Parathyroid adenoma (tissue), 2 donors: ENCODE data around the gene LAMC3.

Experiments
- H2AFZ ChIP-seq: fragments of 300-600 bp; sonication (generic); one replicate; pipeline ENCODE4 v1.7.0; 2017; ENCODE audit warnings: antibody characterized with exemption, mild to moderate bottlenecking
- H3K27ac ChIP-seq: fragments of 300-600 bp; sonication (generic); one replicate; pipeline ENCODE4 v1.7.0; 2017
- H3K27me3 ChIP-seq: fragments of 300-600 bp; sonication (generic); one replicate; pipeline ENCODE4 v1.7.0; 2017; ENCODE audit warnings: low read length; ENCODE audit not compliant: control insufficient read depth, insufficient read depth
- H3K36me3 ChIP-seq: fragments of 300-600 bp; sonication (generic); one replicate; pipeline ENCODE4 v1.7.0; 2017; ENCODE audit warnings: low read length; ENCODE audit not compliant: control insufficient read depth, insufficient read depth
- H3K4me1 ChIP-seq: fragments of 300-600 bp; sonication (generic); one replicate; pipeline ENCODE4 v1.7.0; 2017; ENCODE audit warnings: control low read depth
- H3K4me2 ChIP-seq: fragments of 300-600 bp; sonication (generic); one replicate; pipeline ENCODE4 v1.7.0; 2017; ENCODE audit warnings: low read length
- H3K4me3 ChIP-seq: fragments of 300-600 bp; sonication (generic); one replicate; pipeline ENCODE4 v1.7.0; 2017; ENCODE audit warnings: low read depth, low read length
- H3K79me2 ChIP-seq: fragments of 300-600 bp; sonication (generic); one replicate; pipeline ENCODE4 v1.7.0; 2017; ENCODE audit warnings: control low read depth
- H3K9ac ChIP-seq: fragments of 300-600 bp; sonication (generic); one replicate; pipeline ENCODE4 v1.7.0; 2017; ENCODE audit warnings: mild to moderate bottlenecking
- H3K9me3 ChIP-seq: fragments of 300-600 bp; sonication (generic); one replicate; pipeline ENCODE4 v1.7.0; 2017; ENCODE audit warnings: low read length; ENCODE audit not compliant: control insufficient read depth
- CTCF ChIP-seq: fragments of 300-600 bp; sonication (generic); IDR thresholded peaks from one replicate; pipeline ENCODE4 v1.7.0; 2017; ENCODE audit warnings: antibody characterized with exemption, mild to moderate bottlenecking
- donor health status: primary hyperparathyroidism.

Gene LAMC3

GRCh38 chr9:131051592-131052517 is 42.9 kb downstream of the LAMC3 start:
- no peak overlapping the region for H2AFZ ChIP-seq
- no peaks in the 10 kb centered on the region for H3K27me3 ChIP-seq
- no peaks in the 10 kb centered on the region for H3K36me3 ChIP-seq
- H3K9ac ChIP-seq = no peak overlapping the region
- no peaks in the 10 kb centered on the region for H3K79me2 ChIP-seq
- no peak overlapping the region for H3K4me2 ChIP-seq
- no peak overlapping the region for H3K27ac ChIP-seq
- no peaks in the 10 kb centered on the region for H3K4me1 ChIP-seq
- H3K9me3 ChIP-seq = no peaks in the 10 kb centered on the region
- no peak for TF ChIP-seq CTCF
- H3K4me3 ChIP-seq = no peak overlapping the region

- H3K9me3 ChIP-seq = no peaks in the 10 kb centered on the region
- no peaks in the 10 kb centered on the region for H3K27me3 ChIP-seq
- TF ChIP-seq CTCF = no peak
- H2AFZ ChIP-seq = no peak overlapping the region
- no peaks in the 10 kb centered on the region for H3K36me3 ChIP-seq
- H3K27ac ChIP-seq = no peak overlapping the region
- no peak overlapping the region for H3K4me2 ChIP-seq
- no peaks in the 10 kb centered on the region for H3K4me1 ChIP-seq
- no peak overlapping the region for H3K9ac ChIP-seq
- no peaks in the 10 kb centered on the region for H3K79me2 ChIP-seq
- no peak overlapping the region for H3K4me3 ChIP-seq
These were observed 44.9 kb downstream of the LAMC3 start for GRCh38 chr9:131053896-131054295.

- TF ChIP-seq CTCF = no peak
- Histone ChIP-seq H3K9ac (no peak overlapping the region), H2AFZ (no peak overlapping the region), H3K27me3 (no peaks in the 10 kb centered on the region), H3K4me1 (no peaks in the 10 kb centered on the region), H3K4me3 (no peak overlapping the region), H3K79me2 (no peaks in the 10 kb centered on the region), H3K9me3 (no peaks in the 10 kb centered on the region), H3K36me3 (no peaks in the 10 kb centered on the region), H3K4me2 (no peak overlapping the region), H3K27ac (no peak overlapping the region)
These were observed 48.0 kb downstream of the LAMC3 start for GRCh38 chr9:131056781-131057506.

GRCh38 chr9:131060900-131061630 is 52.1 kb downstream of the LAMC3 start:
- H3K4me3 ChIP-seq = no peak overlapping the region
- H3K36me3 ChIP-seq = no peaks in the 10 kb centered on the region
- no peak for TF ChIP-seq CTCF
- H3K9me3 ChIP-seq = no peaks in the 10 kb centered on the region
- H3K79me2 ChIP-seq = no peaks in the 10 kb centered on the region
- no peak overlapping the region for H3K27ac ChIP-seq
- no peak overlapping the region for H2AFZ ChIP-seq
- no peaks in the 10 kb centered on the region for H3K27me3 ChIP-seq
- H3K4me2 ChIP-seq = no peak overlapping the region
- H3K9ac ChIP-seq = no peak overlapping the region
- no peaks in the 10 kb centered on the region for H3K4me1 ChIP-seq
